ENCODE results near the gene RIOK1. TPM values are rescaled to one million over a fixed set of nuclear protein-coding genes. Genes with fewer than 3 reads are reported as not detected.

RIOK1 gene
- total and polyA plus RNA-seq, 9 of the 15 experiments (the other 6 are each of a cell fraction or from before 2014, with no cell fraction given): 24.9 to 101 (median 52.2) TPM

DNA sequence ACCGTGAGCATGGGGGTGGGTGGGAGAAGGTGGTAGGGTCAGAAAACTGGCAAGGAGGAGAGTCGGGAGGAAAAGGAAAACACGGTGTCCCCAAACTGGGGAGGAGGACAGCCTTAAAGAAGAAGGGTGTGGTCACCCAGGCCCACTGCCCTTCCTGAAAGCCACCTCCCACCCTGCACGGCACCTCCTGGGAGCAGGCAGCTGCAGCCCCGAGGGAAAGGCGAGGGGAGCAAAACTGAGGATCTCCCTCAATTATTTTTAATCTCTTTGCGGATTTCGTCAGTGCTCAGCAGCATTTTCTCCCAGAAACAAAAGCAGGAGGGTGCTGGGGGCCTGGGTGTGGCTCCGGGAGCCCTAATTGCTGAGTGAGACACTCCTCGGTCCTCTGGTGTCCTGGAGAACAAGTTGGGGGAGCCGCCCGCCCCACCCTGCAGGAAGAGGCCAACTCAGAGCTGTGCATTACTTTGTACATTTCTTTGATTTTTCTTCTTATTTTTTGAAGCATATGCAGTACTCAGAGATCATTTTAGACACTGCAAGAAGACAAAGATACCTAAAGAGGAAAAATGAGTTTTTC is 56.4 kb downstream of the RIOK1 start (continued):
- TF ChIP-seq, protein P1, sequence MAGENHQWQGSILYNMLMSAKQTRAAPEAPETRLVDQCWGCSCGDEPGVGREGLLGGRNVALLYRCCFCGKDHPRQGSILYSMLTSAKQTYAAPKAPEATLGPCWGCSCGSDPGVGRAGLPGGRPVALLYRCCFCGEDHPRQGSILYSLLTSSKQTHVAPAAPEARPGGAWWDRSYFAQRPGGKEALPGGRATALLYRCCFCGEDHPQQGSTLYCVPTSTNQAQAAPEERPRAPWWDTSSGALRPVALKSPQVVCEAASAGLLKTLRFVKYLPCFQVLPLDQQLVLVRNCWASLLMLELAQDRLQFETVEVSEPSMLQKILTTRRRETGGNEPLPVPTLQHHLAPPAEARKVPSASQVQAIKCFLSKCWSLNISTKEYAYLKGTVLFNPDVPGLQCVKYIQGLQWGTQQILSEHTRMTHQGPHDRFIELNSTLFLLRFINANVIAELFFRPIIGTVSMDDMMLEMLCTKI (IDR thresholded peaks at IDR 0.05; ENCODE audit: partially characterized antibody): no peak

DNA sequence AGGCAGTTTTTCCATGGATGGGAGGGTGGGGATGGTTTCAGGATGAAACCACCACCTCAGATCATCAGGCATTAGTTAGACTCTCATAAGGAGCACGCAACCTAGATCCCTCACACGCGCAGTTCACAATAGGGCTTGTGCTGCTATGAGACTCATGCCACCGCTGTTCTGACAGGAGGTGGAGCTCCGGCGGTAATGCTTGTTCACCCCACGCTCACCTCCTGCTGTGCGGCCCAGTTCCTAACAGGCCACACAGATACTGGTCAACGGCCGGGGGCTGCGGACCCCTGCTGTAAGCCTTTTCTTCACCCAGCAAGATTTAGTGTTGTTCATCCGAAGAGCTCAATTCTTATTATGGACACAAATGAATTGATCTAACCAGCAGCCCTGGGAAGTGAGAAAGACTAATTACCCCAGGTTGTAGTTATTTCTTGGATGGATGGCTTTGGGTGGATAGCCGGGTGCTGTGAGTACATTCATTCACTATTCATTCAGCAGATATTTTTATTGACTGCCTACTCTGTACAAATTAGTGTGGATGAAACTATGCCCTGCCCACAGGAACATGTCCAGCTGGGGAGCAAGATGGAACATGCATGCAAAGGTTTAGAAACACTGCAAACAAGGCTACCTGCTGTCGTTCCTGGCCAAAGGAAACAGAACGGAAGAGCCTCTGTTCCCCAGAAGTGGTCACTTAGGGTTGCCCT is 57.2 kb downstream of the RIOK1 start:
- DNase-seq (ENCODE audit: extremely low read depth in 1 of 4, low spot score in 3 of 4) (peak in 1 of 4 experiments; percentile 53), FAIRE-seq (peak; percentile 90), ATAC-seq (peak; percentile 83)
- no TSS peak for BruUV-seq (replicated peaks)
- WGBS (ENCODE audit: insufficient coverage, low coverage, missing lambda C conversion rate): 8% methylated on average over 15 of the region's 15 CpGs
- Histone ChIP-seq H3K9ac (ENCODE audit: insufficient read depth in 1 of 2, low read depth in 2 of 2, low read length in 2 of 2) (peak overlapping the region in 1 of 2 experiments; percentile 10; a peak in 1 of 4 replicates), H4K20me1 (replicated peaks; ENCODE audit: control insufficient read depth, insufficient read depth, low read length) (no peaks in the 10 kb centered on the region), H2AFZ (ENCODE audit: low read depth, low read length) (no peak overlapping the region), H3K36me3 (ENCODE audit: control insufficient read depth, insufficient read depth, low read length) (no peaks in the 10 kb centered on the region), H3K4me3 (no peak overlapping the region), H3K9me1 (ENCODE audit: control insufficient read depth, insufficient read depth, low read length) (no peaks in the 10 kb centered on the region), H3K79me2 (ENCODE audit: control insufficient read depth, insufficient read depth, low read length) (no peaks in the 10 kb centered on the region), H3K9me3 (replicated peaks; ENCODE audit: control insufficient read depth, insufficient read depth, low read depth, low read length) (no peaks in the 10 kb centered on the region), H3K4me1 (replicated peaks in 1 of 2; ENCODE audit: control insufficient read depth in 2 of 2, insufficient read depth in 2 of 2, low read length in 2 of 2) (peaks cover 0 to 5% of the 10 kb centered on the region in 2 experiments; a peak in 2 of 5 replicates), H3K4me2 (ENCODE audit: insufficient read depth, low read length) (no peak overlapping the region), H3K27ac (ENCODE audit: extremely low read depth, low read depth, low read length) (no peak overlapping the region), H3K27me3 (ENCODE audit: control insufficient read depth in 2 of 2, insufficient read depth in 2 of 2, low read length in 2 of 2) (peaks cover 34 to 56% of the 10 kb centered on the region in 2 experiments)
- intact Hi-C loops (cut with micrococcal nuclease) (no loop called here), in situ Hi-C loops (cut with MboI) (no loop called here)
- POLR2A ChIA-PET: interaction anchor here (0.8 kb wide), 1 partner anchor 12 kb away, joined by 3 read pairs; no protein-coding TSS in a partner anchor
- CTCF ChIA-PET (ENCODE audit: low intra/inter-chr PET ratio): no interaction called here
- TF ChIP-seq CBFB (CRISPR knock-in tag; IDR thresholded peaks at IDR 0.05) (no peak), TSC22D4 (tag; IDR thresholded peaks at IDR 0.05) (no peak), RAD21 (CRISPR knock-in tag; conservative IDR thresholded peaks at IDR 0.05 in 1 of 2, IDR thresholded peaks at IDR 0.05 in 1 of 2) (0 out of 4 replicates have a peak, but pooled peaks of 1 of the 2 experiments have one; percentile 25), NRF1 (conservative IDR thresholded peaks at IDR 0.05 in 1 of 2, IDR thresholded peaks at IDR 0.05 in 1 of 2) (peak in 1 of 2 experiments; percentile 22; a peak in 1 of 4 replicates), ZBTB7A (IDR thresholded peaks at IDR 0.05; ENCODE audit: borderline replicate concordance, control insufficient read depth, low read depth, low read length) (peak; percentile 76; the same call in 1 of the 2 replicates), CREM (IDR thresholded peaks at IDR 0.05; ENCODE audit: low read depth) (0 out of 2 replicates have a peak, but pooled peaks have one; percentile 8)
- TF ChIP-seq, protein P2, sequence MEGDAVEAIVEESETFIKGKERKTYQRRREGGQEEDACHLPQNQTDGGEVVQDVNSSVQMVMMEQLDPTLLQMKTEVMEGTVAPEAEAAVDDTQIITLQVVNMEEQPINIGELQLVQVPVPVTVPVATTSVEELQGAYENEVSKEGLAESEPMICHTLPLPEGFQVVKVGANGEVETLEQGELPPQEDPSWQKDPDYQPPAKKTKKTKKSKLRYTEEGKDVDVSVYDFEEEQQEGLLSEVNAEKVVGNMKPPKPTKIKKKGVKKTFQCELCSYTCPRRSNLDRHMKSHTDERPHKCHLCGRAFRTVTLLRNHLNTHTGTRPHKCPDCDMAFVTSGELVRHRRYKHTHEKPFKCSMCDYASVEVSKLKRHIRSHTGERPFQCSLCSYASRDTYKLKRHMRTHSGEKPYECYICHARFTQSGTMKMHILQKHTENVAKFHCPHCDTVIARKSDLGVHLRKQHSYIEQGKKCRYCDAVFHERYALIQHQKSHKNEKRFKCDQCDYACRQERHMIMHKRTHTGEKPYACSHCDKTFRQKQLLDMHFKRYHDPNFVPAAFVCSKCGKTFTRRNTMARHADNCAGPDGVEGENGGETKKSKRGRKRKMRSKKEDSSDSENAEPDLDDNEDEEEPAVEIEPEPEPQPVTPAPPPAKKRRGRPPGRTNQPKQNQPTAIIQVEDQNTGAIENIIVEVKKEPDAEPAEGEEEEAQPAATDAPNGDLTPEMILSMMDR (IDR thresholded peaks at IDR 0.05 in 2 of 3, conservative IDR thresholded peaks at IDR 0.05 in 1 of 3; ENCODE audit: insufficient read depth in 2 of 3, low read depth in 1 of 3, low read length in 3 of 3): 0 out of 6 replicates have a peak, but pooled peaks of 1 of the 3 experiments have one; percentile 17
- TF ChIP-seq, protein P3, sequence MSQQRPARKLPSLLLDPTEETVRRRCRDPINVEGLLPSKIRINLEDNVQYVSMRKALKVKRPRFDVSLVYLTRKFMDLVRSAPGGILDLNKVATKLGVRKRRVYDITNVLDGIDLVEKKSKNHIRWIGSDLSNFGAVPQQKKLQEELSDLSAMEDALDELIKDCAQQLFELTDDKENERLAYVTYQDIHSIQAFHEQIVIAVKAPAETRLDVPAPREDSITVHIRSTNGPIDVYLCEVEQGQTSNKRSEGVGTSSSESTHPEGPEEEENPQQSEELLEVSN (IDR thresholded peaks at IDR 0.05; ENCODE audit: borderline replicate concordance in 1 of 2, extremely low read depth in 1 of 2, insufficient read depth in 1 of 2, insufficient read length in 1 of 2, low read depth in 1 of 2, low read length in 1 of 2, poor library complexity in 1 of 2, severe bottlenecking in 1 of 2): peak in 1 of 2 experiments; percentile 49

Data from K562 (cell line).